GM21423 (cell line): ENCODE measurements around the gene ITPK1.

ENCODE experiments used
- ATAC-seq: cut with Tn5 transposase; IDR thresholded peaks from one replicate; pipeline ENCODE4 v1.9.1; 2021; ENCODE audit warnings: mild to moderate bottlenecking, moderate library complexity; ENCODE audit not compliant: unreplicated experiment

The ITPK1 gene

DNA sequence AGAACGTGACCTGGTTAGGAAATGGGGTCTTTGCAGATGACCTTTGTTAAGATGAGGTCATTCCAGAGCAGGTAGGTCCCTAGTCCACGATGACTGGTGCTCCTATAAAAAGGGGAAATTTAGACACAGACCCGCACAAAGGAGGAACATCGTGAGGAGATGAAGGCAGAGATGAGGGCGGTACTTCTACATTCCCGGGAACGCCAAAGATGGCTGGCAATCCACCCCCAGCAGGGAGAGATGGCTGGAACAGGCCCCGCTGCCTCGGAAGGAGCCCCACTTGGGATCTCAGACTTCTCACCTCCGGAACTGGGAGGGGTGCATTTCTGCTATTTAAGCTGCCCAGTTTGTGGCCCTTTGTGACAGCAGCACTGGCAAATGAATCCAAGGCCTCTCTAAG is 85.0 kb downstream of the ITPK1 start:
- ATAC-seq = no peak

- ATAC-seq = no peak
Observed at GRCh38 chr14:93029911-93030508, 85.7 kb downstream of the ITPK1 start.

GRCh38 chr14:93029417-93029816 is 86.3 kb downstream of the ITPK1 start:
- ATAC-seq = no peak

- ATAC-seq = no peak
Observed at GRCh38 chr14:93028724-93029076, 87.0 kb downstream of the ITPK1 start.

DNA sequence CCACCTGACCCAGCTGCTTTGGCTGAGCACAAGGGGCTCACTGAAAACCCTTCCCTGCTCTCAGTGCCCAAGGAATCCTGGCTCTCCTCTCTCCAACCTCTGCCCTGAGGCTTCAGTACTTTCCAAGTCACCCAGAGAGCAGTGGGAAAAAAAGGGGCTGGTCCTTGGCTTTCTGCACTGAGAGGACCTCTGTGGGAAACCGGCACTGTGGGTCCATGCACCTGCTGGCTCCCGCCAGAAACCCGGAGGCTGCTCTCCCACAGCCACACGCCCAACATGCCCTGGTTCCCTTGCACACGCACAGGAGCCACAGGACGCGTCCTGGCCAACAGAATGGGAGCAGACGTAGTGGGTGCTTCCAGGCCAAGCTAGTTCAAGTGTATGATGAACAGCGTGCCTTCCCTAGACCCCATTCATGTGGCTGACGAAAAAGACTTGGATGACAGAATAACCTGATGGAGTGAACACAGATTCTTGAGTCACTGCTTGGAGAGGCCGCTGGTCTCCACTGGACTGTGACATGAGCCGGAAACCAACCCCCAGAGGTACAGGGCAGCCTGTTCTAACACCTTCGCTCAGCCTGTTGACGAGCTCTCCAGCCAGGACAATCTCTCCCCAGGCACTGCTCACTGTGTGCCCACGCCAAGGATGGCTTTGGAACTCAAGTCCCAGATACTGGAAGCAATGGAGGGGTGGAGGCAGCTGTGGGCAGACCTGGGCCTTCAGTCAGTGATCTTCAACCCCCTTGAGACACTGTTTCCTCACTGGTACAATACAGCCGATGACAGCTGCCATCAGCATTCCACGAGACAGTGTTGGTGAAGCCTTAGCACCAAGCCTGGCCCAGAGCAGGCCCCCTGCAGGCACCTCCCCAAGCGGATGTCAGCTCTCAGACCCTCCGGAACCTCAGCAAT is 87.7 kb downstream of the ITPK1 start:
- ATAC-seq = no peak

DNA sequence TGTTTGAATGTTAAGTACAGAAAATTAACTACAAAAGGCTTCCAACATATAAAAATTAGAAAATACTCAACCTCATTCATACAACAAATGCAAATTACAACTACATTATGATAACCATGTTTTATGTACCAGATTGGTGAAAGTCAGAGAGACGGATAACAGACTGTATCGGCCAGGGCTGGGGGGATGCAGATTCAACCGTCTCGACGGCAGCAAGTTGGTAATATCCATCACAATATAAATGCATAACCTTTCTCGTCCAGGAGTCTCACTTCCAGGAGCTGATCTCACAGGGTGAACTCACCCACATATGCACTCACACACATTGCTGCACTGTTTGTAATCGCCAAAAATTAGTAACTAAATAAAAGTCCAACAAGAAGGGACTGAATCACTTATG is 89.4 kb downstream of the ITPK1 start:
- no peak for ATAC-seq

DNA sequence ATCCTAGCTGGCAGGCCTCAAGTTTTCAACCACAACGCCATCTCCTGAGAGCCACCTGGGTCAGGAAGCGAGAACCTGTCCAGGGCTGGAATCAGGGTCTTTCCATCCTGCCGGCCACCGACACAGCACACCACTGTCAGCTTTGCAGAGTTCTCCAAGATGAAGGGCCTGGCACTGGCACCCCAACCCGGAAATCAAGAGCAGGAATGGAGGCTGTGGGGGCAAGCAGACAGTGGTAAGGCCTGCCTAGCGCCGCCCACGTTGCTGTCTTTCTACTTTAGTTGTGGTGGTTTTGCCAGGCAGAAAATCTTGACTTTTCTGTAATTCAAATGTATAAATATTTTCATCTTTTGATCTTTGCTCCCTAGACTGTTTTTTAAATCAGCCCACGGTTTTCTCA is 90.7 kb downstream of the ITPK1 start:
- no peak for ATAC-seq

DNA sequence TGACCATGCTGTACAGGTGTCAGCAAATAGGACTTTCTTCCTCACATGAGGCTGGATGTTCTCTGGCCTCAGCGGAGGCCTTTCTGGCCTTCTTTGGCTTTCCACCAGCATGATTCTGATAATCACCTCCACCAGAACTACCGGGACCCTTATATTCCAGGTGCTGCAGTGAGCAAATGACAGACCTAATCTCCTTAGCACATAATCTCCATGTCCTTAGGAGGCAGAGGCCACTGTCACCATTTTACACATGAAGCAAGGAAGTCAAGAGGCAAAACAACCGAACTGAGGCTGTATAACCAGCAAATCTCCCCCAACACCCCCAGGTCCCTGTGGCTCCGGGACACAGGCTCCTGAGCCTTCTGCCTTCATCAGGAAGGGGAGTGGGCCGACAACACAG is 91.2 kb downstream of the ITPK1 start:
- no peak for ATAC-seq

DNA sequence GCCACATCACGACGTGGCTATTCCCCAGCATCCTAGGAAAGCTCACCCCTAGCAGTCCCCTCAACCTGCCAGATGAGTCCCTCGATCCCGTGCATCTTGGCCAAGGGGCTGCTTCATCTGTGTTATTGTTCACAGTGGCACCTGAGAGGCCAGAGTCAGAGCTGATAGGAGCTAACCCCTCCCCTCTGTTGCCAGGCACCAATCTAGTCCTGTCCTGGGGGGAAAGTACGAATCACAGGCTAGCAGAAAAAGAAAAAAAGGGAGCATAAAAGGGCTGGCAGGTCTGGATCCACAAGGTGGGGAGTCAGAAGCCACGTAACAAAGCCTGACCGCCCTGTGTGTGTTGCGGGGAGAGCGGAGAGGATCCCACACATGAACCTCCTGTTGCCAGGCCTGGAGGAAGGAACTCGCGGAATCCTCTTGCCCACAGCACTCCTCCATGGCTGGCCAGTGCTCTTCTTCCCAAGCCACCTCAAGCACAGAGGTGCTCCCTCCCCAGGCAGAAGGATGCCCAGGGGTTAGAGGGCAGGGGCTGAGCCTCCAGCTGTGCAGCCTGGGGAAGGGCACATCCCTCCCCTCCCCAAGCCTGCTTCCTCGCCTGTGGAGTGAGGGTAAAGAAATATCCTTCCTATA is 91.8 kb downstream of the ITPK1 start:
- ATAC-seq = no peak

GRCh38 chr14:93023039-93023438 is 92.7 kb downstream of the ITPK1 start:
- ATAC-seq = no peak

DNA sequence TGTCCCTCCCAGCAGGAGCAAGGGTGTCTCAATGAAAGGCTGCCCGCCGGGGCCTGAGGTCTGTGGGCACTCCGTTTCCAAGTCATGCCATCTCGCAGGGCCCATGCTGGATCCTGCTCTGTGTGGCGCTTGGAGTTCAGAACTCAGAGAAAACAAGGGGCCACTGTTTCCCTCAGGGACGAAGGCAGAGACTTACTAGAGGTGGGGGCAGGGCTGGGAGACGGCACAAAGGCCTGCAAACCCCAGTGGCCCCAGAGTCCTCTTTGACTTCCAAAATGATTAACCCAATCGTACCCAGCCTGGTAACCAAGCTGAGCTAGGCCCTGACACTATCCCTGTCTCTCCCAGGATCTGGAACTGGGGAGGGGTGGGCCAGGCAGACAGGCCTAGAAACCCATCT is 95.8 kb downstream of the ITPK1 start:
- no peak for ATAC-seq

DNA sequence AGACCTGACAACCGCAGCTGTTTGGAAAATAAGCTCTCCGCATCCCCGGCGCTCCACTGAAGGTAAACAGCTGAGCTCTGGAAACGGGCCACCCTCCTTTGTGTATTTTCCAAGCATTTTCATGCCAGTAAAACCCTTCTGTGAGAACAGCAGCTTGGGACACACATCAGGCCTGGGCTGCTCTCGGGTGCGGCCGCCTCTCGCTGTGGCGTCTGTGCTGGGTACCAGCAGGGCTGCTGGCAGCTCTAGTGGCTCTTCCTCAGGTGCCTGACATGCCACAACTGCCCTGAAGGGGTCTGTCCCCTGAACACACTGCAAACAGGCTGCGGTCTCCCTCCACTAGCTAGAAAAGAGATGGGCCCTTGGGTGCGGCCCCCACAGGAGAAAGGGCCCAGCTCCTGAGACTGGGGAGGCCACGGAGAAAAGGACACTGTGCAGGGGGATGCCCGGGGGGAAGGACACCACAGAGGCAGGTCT is 96.3 kb downstream of the ITPK1 start:
- ATAC-seq = no peak

DNA sequence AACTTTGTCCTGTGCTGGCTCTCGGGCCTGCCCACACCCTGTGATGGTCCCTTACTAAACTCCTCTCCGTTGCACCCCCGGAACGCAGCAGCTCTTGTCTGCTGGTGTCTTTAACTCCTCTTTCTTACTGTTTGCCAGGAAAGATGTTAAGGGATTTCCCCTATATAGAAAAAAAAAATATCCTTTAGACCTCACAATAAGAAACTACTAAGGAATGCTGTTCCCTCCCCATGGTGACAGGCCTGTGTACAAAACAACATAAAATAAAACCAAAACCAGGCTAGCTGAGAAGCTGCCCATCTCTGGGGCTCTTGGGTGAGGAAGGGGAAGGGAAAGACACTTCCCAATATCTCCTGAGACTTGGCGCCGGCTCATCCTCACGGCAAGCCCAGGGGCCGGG is 97.4 kb downstream of the ITPK1 start:
- no peak for ATAC-seq

GRCh38 chr14:93017898-93018297 is 97.8 kb downstream of the ITPK1 start:
- ATAC-seq = no peak

DNA sequence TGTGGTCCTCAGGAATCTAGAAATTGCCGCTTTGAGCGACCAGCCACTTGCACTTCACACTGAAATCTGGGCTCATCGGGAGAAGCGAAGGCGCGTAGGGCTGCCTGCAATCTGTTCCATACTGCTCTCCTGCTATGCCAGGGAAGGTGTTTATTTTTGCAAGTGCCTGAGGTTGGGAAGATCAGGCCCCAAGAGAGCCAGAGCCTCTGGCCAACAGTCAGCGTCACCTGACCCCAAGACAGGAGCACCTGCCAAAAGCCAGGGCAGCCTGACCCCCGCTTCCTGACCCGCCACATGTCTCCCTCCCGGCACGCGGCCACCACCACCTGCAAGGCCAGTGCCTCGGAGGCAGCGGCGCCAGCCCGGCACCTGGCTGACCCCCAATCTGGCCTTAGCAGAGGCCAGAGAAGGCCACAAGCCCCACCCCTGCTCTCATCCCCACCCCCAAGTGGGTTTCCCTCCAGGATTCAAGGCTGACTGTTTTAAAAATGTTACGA is 98.4 kb downstream of the ITPK1 start:
- ATAC-seq = no peak

- ATAC-seq = no peak
Observed at GRCh38 chr14:93016275-93016845, 99.4 kb downstream of the ITPK1 start.

DNA sequence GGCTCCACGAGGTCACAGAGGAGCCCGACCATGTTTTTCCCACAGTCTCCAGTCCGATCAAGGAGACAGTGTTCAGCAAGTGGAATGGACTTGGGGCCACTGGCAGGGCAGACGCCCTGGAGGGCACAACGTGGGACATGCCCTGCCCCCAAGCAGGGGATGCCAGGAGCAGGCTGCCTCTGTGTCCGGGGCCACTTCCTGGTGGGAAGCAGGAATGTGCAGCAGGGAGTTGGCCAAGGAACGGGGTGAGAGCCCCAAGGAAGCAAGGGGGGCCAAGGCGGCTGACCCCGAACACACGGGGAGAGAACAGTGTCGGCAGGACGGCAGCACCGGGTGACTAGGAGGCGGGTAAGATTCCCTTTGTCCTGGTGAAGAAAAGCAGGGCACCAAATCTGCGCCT is 100.2 kb downstream of the ITPK1 start:
- ATAC-seq = no peak

DNA sequence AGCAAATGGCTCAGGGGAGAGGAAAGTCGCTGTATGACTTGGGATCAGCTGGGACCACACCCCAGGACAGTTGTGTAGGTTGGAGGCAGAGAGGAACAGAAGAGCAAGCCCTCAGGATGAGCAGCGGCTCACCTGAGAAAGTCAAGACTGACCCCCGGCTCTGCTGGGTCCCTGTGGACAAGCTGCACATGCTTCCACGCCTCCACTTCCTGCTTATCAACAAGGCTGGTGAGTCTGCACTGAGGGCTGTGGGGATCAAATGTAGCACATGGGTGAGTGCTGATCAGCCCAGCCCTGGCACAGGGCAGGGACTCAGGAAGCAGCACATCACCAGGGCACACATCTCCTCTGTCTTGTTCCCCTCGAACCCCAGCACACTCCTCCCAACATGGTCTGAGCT is 100.7 kb downstream of the ITPK1 start:
- no peak for ATAC-seq

GRCh38 chr14:93014058-93015023 is 101.4 kb downstream of the ITPK1 start:
- no peak for ATAC-seq
